GM10266 (cell line): Measurements from ENCODE around the gene SLC25A31.

ENCODE experiments used
- DNase-seq: peaks from one replicate; pipeline ENCODE4 v3.0.0; 2012; ENCODE audit errors: extremely low spot score
- CTCF ChIP-seq: IDR thresholded peaks from 2 replicates; pipeline ENCODE4 v1.5.1; 2012; ENCODE audit warnings: mild to moderate bottlenecking, low read depth; ENCODE audit not compliant: control insufficient read depth, insufficient read depth; ENCODE audit errors: missing control alignments

SLC25A31 gene

GRCh38 chr4:127776620-127777019, 46.4 kb downstream of the SLC25A31 start:
- no peak for DNase-seq
- no peak for TF ChIP-seq CTCF

- no peak for TF ChIP-seq CTCF
- DNase-seq, result no peak
Observed at GRCh38 chr4:127777487-127777886, 47.3 kb downstream of the SLC25A31 start.

- DNase-seq, result no peak
Observed at GRCh38 chr4:127778102-127778501, 47.9 kb downstream of the SLC25A31 start.

GRCh38 chr4:127780598-127780997, 50.4 kb downstream of the SLC25A31 start:
- TF ChIP-seq CTCF, result no peak
- DNase-seq, result no peak

More at GRCh38 chr4:127778102-127778501, 47.9 kb downstream of the SLC25A31 start:
- no peak for TF ChIP-seq CTCF

- peak; percentile 2 for TF ChIP-seq CTCF
Observed at GRCh38 chr4:127781300-127782024, 51.3 kb downstream of the SLC25A31 start.

GRCh38 chr4:127782025-127782274, 51.8 kb downstream of the SLC25A31 start:
- DNase-seq, result peak; percentile 91

More at GRCh38 chr4:127781300-127782024, 51.3 kb downstream of the SLC25A31 start:
- no peak for DNase-seq

More at GRCh38 chr4:127782025-127782274, 51.8 kb downstream of the SLC25A31 start:
- TF ChIP-seq CTCF, result no peak
